Measurements from ENCODE around the gene NRG3.

NRG3 gene

GRCh38 chr10:82075605-82076004 lies 200.6 kb downstream of the NRG3 start:
- TF ChIP-seq, protein P1, sequence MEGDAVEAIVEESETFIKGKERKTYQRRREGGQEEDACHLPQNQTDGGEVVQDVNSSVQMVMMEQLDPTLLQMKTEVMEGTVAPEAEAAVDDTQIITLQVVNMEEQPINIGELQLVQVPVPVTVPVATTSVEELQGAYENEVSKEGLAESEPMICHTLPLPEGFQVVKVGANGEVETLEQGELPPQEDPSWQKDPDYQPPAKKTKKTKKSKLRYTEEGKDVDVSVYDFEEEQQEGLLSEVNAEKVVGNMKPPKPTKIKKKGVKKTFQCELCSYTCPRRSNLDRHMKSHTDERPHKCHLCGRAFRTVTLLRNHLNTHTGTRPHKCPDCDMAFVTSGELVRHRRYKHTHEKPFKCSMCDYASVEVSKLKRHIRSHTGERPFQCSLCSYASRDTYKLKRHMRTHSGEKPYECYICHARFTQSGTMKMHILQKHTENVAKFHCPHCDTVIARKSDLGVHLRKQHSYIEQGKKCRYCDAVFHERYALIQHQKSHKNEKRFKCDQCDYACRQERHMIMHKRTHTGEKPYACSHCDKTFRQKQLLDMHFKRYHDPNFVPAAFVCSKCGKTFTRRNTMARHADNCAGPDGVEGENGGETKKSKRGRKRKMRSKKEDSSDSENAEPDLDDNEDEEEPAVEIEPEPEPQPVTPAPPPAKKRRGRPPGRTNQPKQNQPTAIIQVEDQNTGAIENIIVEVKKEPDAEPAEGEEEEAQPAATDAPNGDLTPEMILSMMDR (IDR thresholded peaks at IDR 0.05; ENCODE audit: low read depth, low read length): no peak
- DNase-seq (ENCODE audit: low read depth, low spot score): no peak

GRCh38 chr10:82084496-82084895 lies 209.5 kb downstream of the NRG3 start:
- TF ChIP-seq, protein P1 (IDR thresholded peaks at IDR 0.05; ENCODE audit: low read depth, low read length): no peak
- in situ Hi-C loops (cut with HindIII; ENCODE audit: low sequenced_read_pairs): no loop called here
- no peak overlapping the region for H3K4me3 ChIP-seq (ENCODE audit: low read depth, low read length)
- DNase-seq (ENCODE audit: low read depth, low spot score): no peak

More at GRCh38 chr10:82075605-82076004, 200.6 kb downstream of the NRG3 start:
- in situ Hi-C loops (cut with HindIII; ENCODE audit: low sequenced_read_pairs): no loop called here
- no peak overlapping the region for H3K4me3 ChIP-seq (ENCODE audit: low read depth, low read length)

- in situ Hi-C loops (cut with HindIII; ENCODE audit: low sequenced_read_pairs): no loop called here
- no peak for DNase-seq (ENCODE audit: low read depth, low spot score)
- TF ChIP-seq, protein P1 (IDR thresholded peaks at IDR 0.05; ENCODE audit: low read depth, low read length): no peak
- H3K4me3 ChIP-seq (ENCODE audit: low read depth, low read length): no peak overlapping the region
Observed at GRCh38 chr10:82084904-82085303, 209.9 kb downstream of the NRG3 start.

DNA sequence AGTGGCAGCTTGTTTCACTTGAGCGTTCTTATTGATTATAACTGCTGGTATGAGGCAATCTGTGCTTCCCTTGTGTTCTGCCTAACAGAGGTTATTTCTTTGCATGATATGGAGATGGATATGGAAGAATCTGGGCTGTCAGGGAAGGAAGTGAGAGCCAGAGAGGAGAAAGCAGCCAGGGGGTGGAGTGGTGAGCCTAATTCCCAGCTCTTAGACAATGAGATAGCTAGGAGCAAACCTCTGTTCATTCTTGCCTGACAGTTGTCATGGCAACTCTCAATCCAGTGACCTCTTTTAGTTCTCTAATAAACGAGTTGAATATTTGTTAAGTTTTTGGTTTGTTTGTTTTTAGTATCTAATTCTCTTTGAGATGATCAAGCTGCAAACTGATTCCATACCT lies 214.3 kb downstream of the NRG3 start:
- in situ Hi-C loops (cut with HindIII; ENCODE audit: low sequenced_read_pairs): no loop called here
- no peak overlapping the region for H3K4me3 ChIP-seq (ENCODE audit: low read depth, low read length)
- TF ChIP-seq, protein P1 (IDR thresholded peaks at IDR 0.05; ENCODE audit: low read depth, low read length): no peak
- no peak for DNase-seq (ENCODE audit: low read depth, low spot score)

DNA sequence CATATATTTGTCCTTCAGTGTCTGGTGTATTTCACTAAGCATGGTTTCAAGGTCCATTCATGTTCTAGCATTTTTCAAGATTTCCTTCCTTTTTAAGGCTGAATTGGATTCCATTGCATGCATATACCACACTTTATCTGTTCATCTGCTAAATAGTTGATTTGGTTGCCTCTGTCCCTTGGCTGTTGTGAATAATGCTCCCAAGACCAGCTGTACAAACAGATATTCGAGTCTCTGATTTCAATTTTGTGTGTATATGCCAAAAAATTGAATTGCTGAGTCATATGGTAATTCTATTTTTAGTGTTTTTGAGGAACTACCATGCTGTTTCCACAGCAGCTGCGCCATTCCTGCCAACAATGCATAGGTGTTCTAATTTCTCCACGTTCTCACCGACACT lies 216.4 kb downstream of the NRG3 start:
- TF ChIP-seq, protein P1 (IDR thresholded peaks at IDR 0.05; ENCODE audit: low read depth, low read length): no peak
- no peak for DNase-seq (ENCODE audit: low read depth, low spot score)
- in situ Hi-C loops (cut with HindIII; ENCODE audit: low sequenced_read_pairs): no loop called here
- H3K4me3 ChIP-seq (ENCODE audit: low read depth, low read length): no peak overlapping the region

GRCh38 chr10:82092111-82092510 lies 217.1 kb downstream of the NRG3 start:
- in situ Hi-C loops (cut with HindIII; ENCODE audit: low sequenced_read_pairs): no loop called here
- DNase-seq (ENCODE audit: low read depth, low spot score): no peak
- no peak overlapping the region for H3K4me3 ChIP-seq (ENCODE audit: low read depth, low read length)
- TF ChIP-seq, protein P1 (IDR thresholded peaks at IDR 0.05; ENCODE audit: low read depth, low read length): no peak

- no peak for DNase-seq (ENCODE audit: low read depth, low spot score)
- no peak overlapping the region for H3K4me3 ChIP-seq (ENCODE audit: low read depth, low read length)
- in situ Hi-C loops (cut with HindIII; ENCODE audit: low sequenced_read_pairs): no loop called here
- TF ChIP-seq, protein P1 (IDR thresholded peaks at IDR 0.05; ENCODE audit: low read depth, low read length): no peak
Observed at GRCh38 chr10:82124713-82125112, 249.7 kb downstream of the NRG3 start.
